Left hindlimb (tissue), 1 donor: ENCODE data around the gene S100G.
"Not testable (repeated sequence)": the region's sequence is repeated elsewhere in the genome, so short reads cannot be mapped to it uniquely, and the experiment has no call there.

ENCODE experiments used
- DNase-seq: peaks from one replicate; pipeline ENCODE4 v3.0.0-alpha.2; 2018

S100G gene

GRCh38 chrX:16649858-16650257 lies at the start of gene S100G:
Gene S100G (plus strand): TSS chrX:16650158. CDS start chrX:16651007, 849 bp downstream.
- no peak for DNase-seq

- no peak for DNase-seq
These were observed 48.1 kb upstream of the S100G start for GRCh38 chrX:16601885-16602284.

- not testable (repeated sequence) for DNase-seq
These were observed 46.7 kb upstream of the S100G start for GRCh38 chrX:16603235-16603634.

GRCh38 chrX:16603822-16604221 lies 46.1 kb upstream of the S100G start:
- DNase-seq, result no peak

GRCh38 chrX:16604337-16604736 lies 45.6 kb upstream of the S100G start:
- no peak for DNase-seq

GRCh38 chrX:16606142-16606720 lies 43.7 kb upstream of the S100G start:
- no peak for DNase-seq

GRCh38 chrX:16610121-16610621 lies 39.8 kb upstream of the S100G start:
- no peak for DNase-seq

GRCh38 chrX:16610654-16611053 lies 39.3 kb upstream of the S100G start:
- not testable (repeated sequence) for DNase-seq

- no peak for DNase-seq
These were observed 37.6 kb upstream of the S100G start for GRCh38 chrX:16612257-16612897.

GRCh38 chrX:16617382-16617781 lies 32.6 kb upstream of the S100G start:
- no peak for DNase-seq

GRCh38 chrX:16618422-16618821 lies 31.5 kb upstream of the S100G start:
- no peak for DNase-seq

GRCh38 chrX:16619024-16619423 lies 30.9 kb upstream of the S100G start:
- DNase-seq, result no peak

- DNase-seq, result not testable (repeated sequence)
These were observed 21.4 kb upstream of the S100G start for GRCh38 chrX:16628511-16628910.

GRCh38 chrX:16628946-16629595 lies 20.9 kb upstream of the S100G start:
- no peak for DNase-seq

- DNase-seq, result no peak
These were observed 20.0 kb upstream of the S100G start for GRCh38 chrX:16629909-16630308.

GRCh38 chrX:16633754-16634153 lies 16.2 kb upstream of the S100G start:
- no peak for DNase-seq

- DNase-seq, result no peak
These were observed 14.9 kb upstream of the S100G start for GRCh38 chrX:16635040-16635439.

- no peak for DNase-seq
These were observed 14.4 kb upstream of the S100G start for GRCh38 chrX:16635596-16635995.

- DNase-seq, result no peak
These were observed 11.4 kb upstream of the S100G start for GRCh38 chrX:16638533-16638932.

- no peak for DNase-seq
These were observed 10.0 kb upstream of the S100G start for GRCh38 chrX:16639966-16640365.

GRCh38 chrX:16640823-16641222 lies 9.1 kb upstream of the S100G start:
- DNase-seq, result no peak

GRCh38 chrX:16643176-16643575 lies 6.8 kb upstream of the S100G start:
- no peak for DNase-seq

GRCh38 chrX:16646366-16647138 lies 3.4 kb upstream of the S100G start:
- no peak for DNase-seq
